Upper lobe of left lung (tissue), 4 donors: ENCODE results near the gene S1PR5.
A peak's percentile ranks its signal among the peaks of the same experiment; 100 is the strongest.

ENCODE experiments used
- POLR2A ChIP-seq, 4 donors: fragments of 450-650 bp; IDR thresholded peaks; one replicate each; pipeline ENCODE4 v1.5.1; 2016 to 2017; ENCODE audit warnings: antibody characterized with exemption in 4 of 4, mild to moderate bottlenecking in 2 of 4
- POLR2AphosphoS5 ChIP-seq, 2 donors: sonication (generic); formaldehyde crosslinking; IDR thresholded peaks; one replicate each; pipeline ENCODE4 v1.5.1; 2017; ENCODE audit warnings: antibody characterized with exemption in 2 of 2
- TF ChIP-seq, protein P1 (sequence below), 6 experiments: fragments of 450-650 bp in 4 of 6; fragments of 200-600 bp in 2 of 6; sonication (generic) in 2 of 6; IDR thresholded peaks; one replicate each; pipeline ENCODE4 v1.5.1; 2016 to 2019; ENCODE audit warnings: antibody characterized with exemption in 6 of 6

DNA sequence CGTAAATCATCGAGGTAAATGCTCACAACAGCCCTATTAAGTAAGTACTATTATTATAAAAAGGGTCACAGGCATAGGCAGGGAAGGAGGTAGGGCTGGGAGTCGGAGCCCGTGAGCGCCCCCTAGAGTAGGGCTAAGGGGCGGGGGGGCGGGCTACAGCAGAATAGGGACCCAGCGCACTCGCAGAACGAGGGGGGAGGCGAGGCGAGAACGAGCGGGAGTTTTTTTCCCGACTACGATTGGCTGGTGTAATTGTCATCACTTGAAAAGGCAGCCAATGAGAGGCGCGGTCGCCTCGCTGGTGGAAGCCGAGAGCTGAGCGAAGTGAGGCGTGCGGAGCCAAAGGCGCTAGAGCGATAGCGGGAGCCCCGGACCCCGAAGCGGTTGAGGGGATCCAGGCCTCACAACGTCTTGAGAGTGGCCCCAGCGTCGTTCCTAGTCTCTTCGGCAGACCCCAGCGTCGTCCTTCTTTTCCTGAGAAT, 38.3 kb downstream of the S1PR5 start:
- TF ChIP-seq, protein P1, sequence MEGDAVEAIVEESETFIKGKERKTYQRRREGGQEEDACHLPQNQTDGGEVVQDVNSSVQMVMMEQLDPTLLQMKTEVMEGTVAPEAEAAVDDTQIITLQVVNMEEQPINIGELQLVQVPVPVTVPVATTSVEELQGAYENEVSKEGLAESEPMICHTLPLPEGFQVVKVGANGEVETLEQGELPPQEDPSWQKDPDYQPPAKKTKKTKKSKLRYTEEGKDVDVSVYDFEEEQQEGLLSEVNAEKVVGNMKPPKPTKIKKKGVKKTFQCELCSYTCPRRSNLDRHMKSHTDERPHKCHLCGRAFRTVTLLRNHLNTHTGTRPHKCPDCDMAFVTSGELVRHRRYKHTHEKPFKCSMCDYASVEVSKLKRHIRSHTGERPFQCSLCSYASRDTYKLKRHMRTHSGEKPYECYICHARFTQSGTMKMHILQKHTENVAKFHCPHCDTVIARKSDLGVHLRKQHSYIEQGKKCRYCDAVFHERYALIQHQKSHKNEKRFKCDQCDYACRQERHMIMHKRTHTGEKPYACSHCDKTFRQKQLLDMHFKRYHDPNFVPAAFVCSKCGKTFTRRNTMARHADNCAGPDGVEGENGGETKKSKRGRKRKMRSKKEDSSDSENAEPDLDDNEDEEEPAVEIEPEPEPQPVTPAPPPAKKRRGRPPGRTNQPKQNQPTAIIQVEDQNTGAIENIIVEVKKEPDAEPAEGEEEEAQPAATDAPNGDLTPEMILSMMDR (IDR thresholded peaks at IDR 0.05) = peak in 5 of 6 experiments; percentile 11 to 90 (median 29)
- no peak for TF ChIP-seq POLR2A (IDR thresholded peaks at IDR 0.05)
- TF ChIP-seq POLR2AphosphoS5 (IDR thresholded peaks at IDR 0.05) = peak in 1 of 2 donors; percentile 48
